ENCODE data around the gene C11orf52.
"Not testable (repeated sequence)": the region's sequence is repeated elsewhere in the genome, so short reads cannot be mapped to it uniquely, and the experiment has no call there.

C11orf52 gene, protein sequence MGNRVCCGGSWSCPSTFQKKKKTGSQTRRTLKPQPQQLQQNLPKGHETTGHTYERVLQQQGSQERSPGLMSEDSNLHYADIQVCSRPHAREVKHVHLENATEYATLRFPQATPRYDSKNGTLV

DNA sequence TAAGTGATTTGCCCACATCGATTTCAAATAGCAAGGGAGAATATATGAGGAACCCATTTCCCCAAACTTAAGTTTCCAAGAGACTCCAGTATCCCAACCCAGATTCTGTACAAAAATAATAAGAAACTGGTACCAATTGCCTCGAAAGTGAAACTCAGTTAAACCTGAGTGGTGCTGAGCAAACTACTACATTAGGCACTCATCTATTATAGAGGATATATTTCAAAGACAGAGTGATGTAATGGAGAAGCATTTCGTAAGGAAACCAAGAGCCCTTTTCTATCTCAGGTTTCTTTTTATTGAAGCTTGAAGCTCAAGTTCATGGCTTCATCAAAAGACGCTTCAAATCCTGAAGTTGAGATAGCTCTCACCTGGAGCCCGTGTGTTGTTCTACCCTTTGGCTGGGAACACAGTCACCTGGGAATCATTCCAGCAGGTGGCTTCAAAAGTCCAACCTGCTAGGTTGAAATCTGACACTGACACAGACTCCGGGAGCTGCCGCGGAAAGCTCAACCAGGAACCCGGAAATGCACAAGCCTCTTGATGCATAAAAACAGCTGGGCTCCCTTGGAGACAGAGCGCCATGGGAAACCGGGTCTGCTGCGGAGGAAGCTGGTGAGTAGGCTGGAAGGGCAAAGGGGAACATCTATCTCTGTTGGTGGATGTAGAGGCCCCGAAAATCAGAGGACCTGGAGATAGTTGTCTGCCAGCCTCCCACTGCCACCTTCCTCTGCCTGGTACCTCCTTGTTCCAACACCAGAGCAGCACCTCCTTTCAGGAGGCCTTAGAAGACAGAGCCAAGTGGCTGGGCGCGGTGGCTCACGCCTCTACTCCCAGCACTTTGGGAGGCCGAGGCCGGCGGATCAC lies at the start of gene C11orf52:
Gene C11orf52, plus strand, starts transcription at position 524 of the 867 bp plus-strand sequence. Its CDS starts 60 bp downstream, at position 584.
- no peak for DNase-seq (ENCODE audit: low read depth)

GRCh38 chr11:111870113-111870512 lies 48.6 kb upstream of the C11orf52 start:
- no peak for DNase-seq (ENCODE audit: low read depth)

- no peak for DNase-seq (ENCODE audit: low read depth)
These were observed 48.2 kb upstream of the C11orf52 start for GRCh38 chr11:111870522-111870885.

GRCh38 chr11:111870886-111871692 lies 47.6 kb upstream of the C11orf52 start, which contains the start of gene ALG9:
Gene ALG9, minus strand, starts transcription at chr11:111871581. Its CDS starts 99 bp downstream, at chr11:111871482.
- DNase-seq (ENCODE audit: low read depth), result peak; percentile 89

DNA sequence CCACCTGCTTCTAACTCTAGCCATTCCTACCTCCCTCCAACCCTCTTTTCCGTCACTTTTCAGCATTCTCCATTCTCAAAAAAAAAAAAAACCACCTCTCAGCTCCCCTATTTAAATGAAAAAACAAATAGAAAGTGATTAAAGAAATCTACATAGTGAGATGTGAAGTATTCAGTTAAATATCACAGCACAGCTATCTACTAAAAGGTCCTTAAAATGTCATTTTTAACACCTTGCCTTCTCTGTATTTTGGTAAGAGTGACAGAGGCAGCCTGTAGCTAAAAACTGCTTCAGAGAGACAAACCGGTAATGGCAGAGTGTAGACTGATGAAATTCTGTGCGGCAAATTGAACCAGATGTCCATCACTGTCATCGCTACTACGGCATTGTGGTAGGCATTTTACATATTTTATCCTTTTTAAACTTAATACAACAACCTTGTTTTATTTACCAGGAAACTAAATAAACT lies 47.0 kb upstream of the C11orf52 start:
- DNase-seq (ENCODE audit: low read depth), result no peak

- DNase-seq (ENCODE audit: low read depth), result no peak
These were observed 40.3 kb upstream of the C11orf52 start for GRCh38 chr11:111878385-111878848.

DNA sequence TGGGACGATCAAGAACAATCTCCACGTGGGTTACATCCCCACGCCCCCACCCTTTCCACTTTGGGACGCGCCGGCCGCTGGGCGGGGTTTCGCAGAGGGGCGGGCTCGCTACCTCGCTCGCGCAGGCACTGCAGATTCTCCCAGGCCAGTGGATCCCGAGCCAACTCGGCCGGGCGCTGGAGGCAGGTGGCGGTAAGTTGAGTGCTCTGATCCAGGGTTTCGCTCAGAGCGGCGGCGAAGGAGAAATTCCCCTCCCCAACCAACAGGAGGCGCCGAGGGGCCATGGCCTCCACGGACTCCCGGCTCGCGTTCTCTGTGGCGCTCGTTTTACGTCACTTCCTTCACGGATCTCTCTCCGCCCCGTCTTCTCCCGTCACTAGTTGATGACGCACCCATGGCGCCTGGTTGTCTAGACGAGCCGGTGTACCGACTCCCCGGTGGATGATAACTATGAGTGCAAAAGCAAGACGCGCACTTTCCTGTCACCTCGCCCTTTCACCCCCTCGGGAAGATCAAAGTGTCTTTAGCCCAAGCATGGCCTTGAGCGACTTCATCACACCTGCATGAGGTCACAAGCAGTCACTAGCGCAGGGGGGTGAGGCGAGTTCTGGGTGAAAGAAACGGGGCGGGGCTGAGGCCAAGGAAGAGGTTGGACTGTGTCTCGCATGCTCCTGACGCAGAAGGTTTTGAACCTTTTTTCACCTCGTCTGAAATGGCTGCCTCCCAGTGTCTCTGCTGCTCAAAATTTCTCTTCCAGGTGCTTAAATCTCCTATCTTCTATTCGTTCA lies 39.7 kb upstream of the C11orf52 start, which contains the start of the genes CFAP68 and FDXACB1:
Gene CFAP68, plus strand, starts transcription at position 693 of the 788 bp plus-strand sequence. Its CDS starts 20 bp downstream, at position 713.
Gene FDXACB1, minus strand, starts transcription at position 317 of the 788 bp plus-strand sequence. Its CDS starts 33 bp downstream, at position 284.
- DNase-seq (ENCODE audit: low read depth), result peak; percentile 91

DNA sequence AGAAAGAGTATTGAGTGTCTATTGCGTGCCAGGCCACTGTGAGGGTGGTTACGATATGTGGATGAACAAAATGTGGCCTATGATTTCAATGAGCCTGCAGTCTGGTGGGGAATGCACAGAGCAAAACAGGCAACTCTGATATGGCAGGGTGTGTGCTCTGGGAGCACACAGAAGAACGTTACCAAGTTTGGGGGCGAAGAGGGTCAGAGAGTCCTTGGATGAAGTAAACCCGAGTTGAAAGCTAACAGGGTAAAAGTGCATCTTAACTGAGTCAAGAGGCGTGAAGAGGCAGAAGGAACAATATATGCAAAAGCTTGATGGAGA lies 39.1 kb upstream of the C11orf52 start:
- DNase-seq (ENCODE audit: low read depth), result no peak

DNA sequence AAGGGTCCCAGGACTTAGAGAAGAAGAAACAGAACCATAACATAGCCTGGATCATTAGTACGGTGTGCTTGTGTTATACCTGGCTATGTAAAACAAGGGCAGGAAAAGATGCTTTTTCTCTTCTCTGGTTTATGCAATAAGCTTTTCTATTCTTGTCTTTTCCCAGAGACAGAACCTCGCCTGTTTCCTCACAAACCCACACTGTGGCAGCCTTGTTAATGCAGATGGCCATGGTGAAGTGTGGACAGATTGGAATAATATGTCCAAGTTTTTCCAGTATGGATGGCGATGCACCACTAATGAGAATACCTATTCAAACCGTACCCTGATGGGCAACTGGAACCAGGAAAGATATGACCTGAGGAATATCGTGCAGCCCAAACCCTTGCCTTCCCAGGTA lies 36.5 kb upstream of the C11orf52 start:
- no peak for DNase-seq (ENCODE audit: low read depth)

DNA sequence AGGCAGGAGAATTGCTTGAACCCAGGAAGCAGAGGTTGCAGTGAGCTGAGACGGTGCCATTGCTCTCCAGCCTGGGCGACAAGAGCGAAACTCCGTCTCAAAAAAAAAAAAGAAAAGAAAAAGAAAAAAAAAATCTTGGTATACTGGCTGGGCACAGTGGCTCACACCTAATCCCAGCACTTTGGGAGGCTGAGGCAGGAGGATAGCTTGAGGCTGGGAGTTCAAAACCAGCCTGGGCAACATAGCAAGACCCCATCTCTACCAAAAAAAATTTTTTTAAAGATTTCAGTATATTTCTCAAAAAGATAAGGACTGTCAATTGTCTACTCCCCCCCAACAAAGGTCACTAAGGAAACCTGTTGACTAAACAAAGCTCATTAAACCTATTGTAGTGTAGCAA lies 33.7 kb upstream of the C11orf52 start:
- DNase-seq (ENCODE audit: low read depth), result not testable (repeated sequence)

GRCh38 chr11:111886032-111886431 lies 32.7 kb upstream of the C11orf52 start:
- no peak for DNase-seq (ENCODE audit: low read depth)

DNA sequence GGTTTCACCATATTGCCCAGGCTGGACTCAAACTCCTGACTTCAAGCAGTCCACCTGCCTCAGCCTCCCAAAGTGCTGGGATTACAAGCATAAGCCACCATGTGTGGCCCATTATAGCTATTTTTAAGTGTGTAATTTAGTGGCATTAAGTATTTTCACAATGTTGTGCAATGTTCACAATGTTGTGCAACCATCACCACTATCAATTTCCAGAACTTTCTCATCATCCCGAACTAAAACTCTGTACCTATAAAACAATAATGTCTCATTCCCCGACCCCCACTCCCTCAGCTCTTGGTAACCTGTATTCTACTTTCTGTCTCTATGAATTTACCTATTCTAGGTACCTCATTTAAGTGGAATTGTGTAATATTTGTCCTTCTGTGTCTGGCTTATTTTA lies 31.9 kb upstream of the C11orf52 start:
- no peak for DNase-seq (ENCODE audit: low read depth)

GRCh38 chr11:111905411-111905810 lies 13.3 kb upstream of the C11orf52 start:
- no peak for DNase-seq (ENCODE audit: low read depth)

GRCh38 chr11:111906680-111907079 lies 12.0 kb upstream of the C11orf52 start:
- DNase-seq (ENCODE audit: low read depth), result no peak

GRCh38 chr11:111908639-111909305 lies 9.9 kb upstream of the C11orf52 start:
- DNase-seq (ENCODE audit: low read depth), result no peak

DNA sequence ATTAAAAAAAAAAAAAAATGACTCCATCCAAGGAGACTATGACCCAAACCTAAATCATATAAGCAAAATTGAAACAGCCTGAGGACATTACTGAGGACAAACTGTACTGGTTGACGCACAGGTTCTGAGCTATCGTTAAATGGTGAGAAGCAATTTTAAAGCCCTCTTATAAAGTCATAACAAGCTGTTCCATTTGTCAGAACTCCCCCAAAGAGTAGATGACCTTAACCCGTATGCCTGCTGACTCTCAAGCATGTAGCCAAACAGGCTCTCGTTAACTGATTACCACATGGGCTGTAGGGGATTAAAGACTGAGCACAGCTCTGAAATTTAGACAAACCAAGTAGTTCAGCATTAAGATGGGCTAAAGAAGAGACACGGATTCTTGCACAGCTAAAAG lies 9.3 kb upstream of the C11orf52 start:
- no peak for DNase-seq (ENCODE audit: low read depth)

- no peak for DNase-seq (ENCODE audit: low read depth)
These were observed 7.8 kb upstream of the C11orf52 start for GRCh38 chr11:111910676-111911562.

DNA sequence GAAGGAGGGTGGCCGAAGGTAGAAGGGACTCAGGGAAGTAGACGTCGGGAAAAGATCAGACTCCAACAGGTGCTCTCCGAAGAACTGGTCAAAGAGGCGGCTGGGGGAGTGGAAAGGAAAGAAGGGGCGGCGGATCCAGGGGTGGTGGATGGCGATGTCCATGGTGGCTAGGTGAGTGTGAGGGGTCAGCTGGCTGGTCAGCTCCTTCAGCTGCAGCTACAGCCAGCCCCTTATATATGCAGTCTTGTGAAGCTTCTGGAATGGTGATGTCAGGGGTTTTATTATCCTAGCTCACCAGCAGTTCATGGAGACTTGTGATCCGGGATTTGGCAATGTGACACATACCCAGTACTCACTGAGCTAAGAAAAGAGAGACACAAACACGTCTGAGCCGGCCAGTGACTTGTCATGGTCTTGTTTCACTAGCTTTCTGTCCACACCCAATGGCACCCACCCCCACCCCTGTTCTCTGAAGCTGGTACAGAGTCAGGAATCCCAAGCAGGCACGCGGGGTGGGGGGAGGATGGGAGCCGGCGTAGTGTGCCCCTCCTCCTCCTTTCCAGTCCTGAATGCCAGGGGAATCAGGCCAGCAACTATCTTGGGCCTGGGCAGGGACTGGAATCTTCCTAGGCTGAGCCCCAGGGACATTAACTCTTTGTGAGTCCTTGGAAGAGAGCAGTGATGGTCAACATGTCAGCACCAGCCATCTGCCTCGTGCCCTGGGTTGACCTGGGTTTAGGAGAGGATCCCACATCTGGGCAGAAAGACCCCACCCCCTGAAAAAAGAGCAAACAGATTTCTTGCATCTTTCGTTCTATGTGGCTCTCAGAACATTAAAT lies 6.9 kb upstream of the C11orf52 start, which contains the start of gene CRYAB:
Gene CRYAB, minus strand, starts transcription at position 208 of the 839 bp plus-strand sequence. Its CDS starts 46 bp downstream, at position 162.
- no peak for DNase-seq (ENCODE audit: low read depth)

DNA sequence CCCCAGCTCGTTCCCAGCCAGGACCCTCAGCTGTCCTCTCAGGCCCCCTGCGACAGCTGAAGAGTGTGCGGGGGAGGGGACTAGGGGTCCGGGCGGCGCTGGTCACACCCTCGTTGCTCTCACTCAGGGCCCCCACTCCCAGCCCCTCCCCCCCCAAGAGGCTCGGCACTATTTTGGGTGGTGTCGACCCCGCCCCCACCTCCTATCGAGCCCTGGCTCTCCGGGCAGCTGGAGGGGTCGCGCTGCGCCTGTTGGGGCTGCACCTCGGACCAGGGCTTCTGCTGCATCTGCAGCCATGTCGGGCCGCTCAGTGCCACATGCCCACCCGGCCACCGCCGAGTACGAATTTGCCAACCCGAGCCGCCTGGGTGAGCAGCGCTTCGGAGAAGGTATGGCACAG lies 6.2 kb upstream of the C11orf52 start, which contains the start of gene HSPB2:
Gene HSPB2, plus strand, starts transcription at position 200 of the 400 bp plus-strand sequence. Its CDS starts 96 bp downstream, at position 296.
- DNase-seq (ENCODE audit: low read depth), result no peak
